Measurements from ENCODE around the gene GPER1. TPM values are rescaled to one million over a fixed set of nuclear protein-coding genes. Genes with fewer than 3 reads are reported as not detected.

Gene GPER1
- total RNA-seq, 1 experiment from 2014 or later, result 1.2 TPM

DNA sequence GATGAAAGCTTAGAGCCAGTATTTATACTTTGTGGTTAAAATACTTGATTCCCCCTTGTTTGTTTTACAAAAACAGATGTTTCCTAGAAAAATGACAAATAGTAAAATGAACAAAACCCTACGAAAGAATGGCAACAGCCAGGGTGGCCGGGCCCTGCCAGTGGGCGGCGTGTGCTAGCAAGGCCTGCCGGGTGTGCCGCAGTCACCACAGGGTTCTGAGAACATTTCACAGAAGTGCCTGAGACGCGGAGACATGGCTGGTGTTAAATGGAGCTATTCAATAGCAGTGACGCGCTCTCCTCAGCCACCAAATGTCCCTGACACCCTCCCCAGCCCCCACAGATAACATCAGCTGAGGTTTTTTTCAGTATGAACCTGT, 29.1 kb upstream of the GPER1 start (continued):
- TF ChIP-seq YY1 (IDR thresholded peaks at IDR 0.05; ENCODE audit: extremely low read depth, insufficient replicate concordance, low read depth, low read length), result no peak
- TF ChIP-seq REST (IDR thresholded peaks at IDR 0.05; ENCODE audit: low read depth), result no peak
- no peak for TF ChIP-seq FOSL1 (IDR thresholded peaks at IDR 0.05; ENCODE audit: low read depth)
- no peak for TF ChIP-seq POLR2AphosphoS5 (IDR thresholded peaks at IDR 0.05; ENCODE audit: low read depth, low read length)
- no peak for TF ChIP-seq SIN3A (IDR thresholded peaks at IDR 0.05; ENCODE audit: low read depth)
- TF ChIP-seq SRF (IDR thresholded peaks at IDR 0.05; ENCODE audit: low read depth), result no peak
- no peak for TF ChIP-seq JUND (IDR thresholded peaks at IDR 0.05)

- Histone ChIP-seq H3K27ac (ENCODE audit: low read depth, low read length) (no peak overlapping the region), H4K20me1 (ENCODE audit: insufficient read depth) (no peaks in the 10 kb centered on the region), H3K36me3 (ENCODE audit: control insufficient read depth in 1 of 2, insufficient read depth in 2 of 2, low read length in 2 of 2) (no peaks in the 10 kb centered on the region), H3K79me2 (ENCODE audit: insufficient read depth, low read length) (peaks cover 3% of the 10 kb centered on the region; the same call in 1 of the 2 replicates), H2AFZ (ENCODE audit: low read depth, low read length, poor library complexity, severe bottlenecking) (no peak overlapping the region), H3K4me1 (ENCODE audit: control insufficient read depth in 1 of 2, insufficient read depth in 2 of 2, low read length in 2 of 2) (no peaks in the 10 kb centered on the region), H3K9me3 (ENCODE audit: control insufficient read depth in 1 of 2, insufficient read depth in 1 of 2, low read depth in 1 of 2, low read length in 2 of 2) (no peaks in the 10 kb centered on the region), H3K4me3 (replicated peaks in 1 of 2; ENCODE audit: low read depth in 1 of 2, low read length in 2 of 2) (no peak overlapping the region), H3K27me3 (ENCODE audit: insufficient read depth, low read length) (no peaks in the 10 kb centered on the region), H3K9ac (ENCODE audit: low read length) (no peak overlapping the region), H3K9me2 (ENCODE audit: insufficient read depth) (no peaks in the 10 kb centered on the region), H3K4me2 (ENCODE audit: low read length) (no peak overlapping the region)
- BruUV-seq (replicated peaks), result no TSS peak
- no peak for TF ChIP-seq CEBPB (IDR thresholded peaks at IDR 0.05; ENCODE audit: low read depth)
- TF ChIP-seq CBX3 (IDR thresholded peaks at IDR 0.05; ENCODE audit: low read depth), result no peak
- TF ChIP-seq POLR2A (IDR thresholded peaks at IDR 0.05; ENCODE audit: borderline replicate concordance, extremely low read depth, insufficient read depth, insufficient read length), result no peak
- no peak for TF ChIP-seq EGR1 (IDR thresholded peaks at IDR 0.05; ENCODE audit: low read depth)
- TF ChIP-seq POLR2AphosphoS5 (IDR thresholded peaks at IDR 0.05; ENCODE audit: low read depth, low read length), result no peak
- ChIA-PET POLR2A (no interaction called here), CTCF (no interaction called here), RAD21 (ENCODE audit: low non-redundant PET in 1 of 2, low total read pairs in 2 of 2, uncharacterized antibody in 2 of 2, unreplicated experiment in 2 of 2) (no interaction called here)
- peak; percentile 52 for DNase-seq (ENCODE audit: low read depth, low spot score)
- peak; percentile 90 for ATAC-seq
- intact Hi-C loops (cut with micrococcal nuclease), result loop anchor here (10.0 kb wide), 1 partner anchor 155 kb away; no protein-coding TSS in a partner anchor
Observed at GRCh38 chr7:1059200-1060091, 28.5 kb upstream of the GPER1 start.
